Mucosa of descending colon (tissue), 3 donors: ENCODE measurements around the gene PRR7. TPM values are rescaled to one million over a fixed set of nuclear protein-coding genes. Genes with fewer than 3 reads are reported as not detected.

Experiments used
- ATAC-seq: fragments of 200-7000 bp; cut with Tn5 transposase; one replicate; pipeline ENCODE4 v1.9.1; 2020; ENCODE audit warnings: mild to moderate bottlenecking, moderate library complexity
- DNase-seq, 3 donors: peaks; one replicate each; pipeline ENCODE4 v3.0.0-alpha.2; 2020
- H3K36me3 ChIP-seq: fragments of 200-600 bp; one replicate; pipeline ENCODE4 v1.8.0; 2021; ENCODE audit warnings: low read depth, mild to moderate bottlenecking
- H3K4me1 ChIP-seq: fragments of 200-600 bp; one replicate; pipeline ENCODE4 v1.8.0; 2021; ENCODE audit warnings: low read depth, mild to moderate bottlenecking
- H3K4me3 ChIP-seq: fragments of 200-600 bp; one replicate; pipeline ENCODE4 v1.8.0; 2021; ENCODE audit warnings: mild to moderate bottlenecking
- H3K9me3 ChIP-seq: fragments of 200-600 bp; one replicate; pipeline ENCODE4 v1.8.0; 2021; ENCODE audit warnings: mild to moderate bottlenecking
- intact Hi-C, 2 donors: fragments of 100-400 bp; cut with DNase I in 1 of 2; cut with micrococcal nuclease in 1 of 2; formaldehyde crosslinking; loops; one replicate each; pipeline versions ENCODE4 v1.11.0 to v1.11.1; 2022; cut with DNase I, micrococcal nuclease
- total RNA-seq, 3 donors: library from RNA; stranded (reverse); fragmentation: NEBNext Ultra II Directional in 2 of 3; extraction: Animal tissue kit (Norgen Biotek cat#: 25700) in 2 of 3; gene quantifications; one replicate each; pipeline versions ENCODE4 v1.2.1 to v1.2.4, GENCODE V29; 2021 to 2023
- TF ChIP-seq, protein P1 (sequence below): fragments of 200-600 bp; IDR thresholded peaks from one replicate; pipeline ENCODE4 v1.8.0; 2022; ENCODE audit warnings: antibody characterized with exemption, mild to moderate bottlenecking
- donor health status: DM: no; HTN: no; CAD: no; lungs with moderate emphysema.
- donor health status: DM: no; HTN: no; CAD: no.
- donor health status: DM: no; HTN: yes; CAD: no.

The PRR7 gene
- total RNA-seq, 3 donors from 2014 or later, result 1.1 to 1.2 (median 1.2) TPM

DNA sequence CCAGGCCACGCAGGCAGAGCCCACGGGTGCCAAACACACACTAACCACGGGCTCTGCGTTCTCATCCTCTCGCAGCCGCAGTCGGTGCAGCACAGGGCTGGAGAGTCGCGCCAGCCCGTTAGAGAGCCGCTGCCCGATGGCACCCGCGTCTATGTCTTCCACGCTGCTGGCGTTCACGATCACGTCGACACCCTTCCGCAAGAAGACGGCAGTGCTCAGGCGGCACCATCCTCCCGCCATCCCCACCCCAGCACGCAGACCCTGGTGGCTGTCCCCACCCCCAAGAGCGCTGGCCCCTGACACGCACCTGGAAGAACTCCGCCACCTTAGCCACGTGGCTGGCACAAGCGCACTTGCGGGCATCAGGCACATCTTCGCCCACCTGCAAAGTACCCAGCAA lies 20.8 kb downstream of the PRR7 start:
- Histone ChIP-seq H3K9me3 (no peaks in the 10 kb centered on the region), H3K4me1 (peaks cover 7% of the 10 kb centered on the region), H3K4me3 (no peak overlapping the region), H3K36me3 (no peaks in the 10 kb centered on the region)
- TF ChIP-seq, protein P1, sequence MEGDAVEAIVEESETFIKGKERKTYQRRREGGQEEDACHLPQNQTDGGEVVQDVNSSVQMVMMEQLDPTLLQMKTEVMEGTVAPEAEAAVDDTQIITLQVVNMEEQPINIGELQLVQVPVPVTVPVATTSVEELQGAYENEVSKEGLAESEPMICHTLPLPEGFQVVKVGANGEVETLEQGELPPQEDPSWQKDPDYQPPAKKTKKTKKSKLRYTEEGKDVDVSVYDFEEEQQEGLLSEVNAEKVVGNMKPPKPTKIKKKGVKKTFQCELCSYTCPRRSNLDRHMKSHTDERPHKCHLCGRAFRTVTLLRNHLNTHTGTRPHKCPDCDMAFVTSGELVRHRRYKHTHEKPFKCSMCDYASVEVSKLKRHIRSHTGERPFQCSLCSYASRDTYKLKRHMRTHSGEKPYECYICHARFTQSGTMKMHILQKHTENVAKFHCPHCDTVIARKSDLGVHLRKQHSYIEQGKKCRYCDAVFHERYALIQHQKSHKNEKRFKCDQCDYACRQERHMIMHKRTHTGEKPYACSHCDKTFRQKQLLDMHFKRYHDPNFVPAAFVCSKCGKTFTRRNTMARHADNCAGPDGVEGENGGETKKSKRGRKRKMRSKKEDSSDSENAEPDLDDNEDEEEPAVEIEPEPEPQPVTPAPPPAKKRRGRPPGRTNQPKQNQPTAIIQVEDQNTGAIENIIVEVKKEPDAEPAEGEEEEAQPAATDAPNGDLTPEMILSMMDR, result no peak
- peak in 1 of 3 donors; percentile 44 for DNase-seq
- intact Hi-C loops, result no loop called here
- no peak for ATAC-seq

DNA sequence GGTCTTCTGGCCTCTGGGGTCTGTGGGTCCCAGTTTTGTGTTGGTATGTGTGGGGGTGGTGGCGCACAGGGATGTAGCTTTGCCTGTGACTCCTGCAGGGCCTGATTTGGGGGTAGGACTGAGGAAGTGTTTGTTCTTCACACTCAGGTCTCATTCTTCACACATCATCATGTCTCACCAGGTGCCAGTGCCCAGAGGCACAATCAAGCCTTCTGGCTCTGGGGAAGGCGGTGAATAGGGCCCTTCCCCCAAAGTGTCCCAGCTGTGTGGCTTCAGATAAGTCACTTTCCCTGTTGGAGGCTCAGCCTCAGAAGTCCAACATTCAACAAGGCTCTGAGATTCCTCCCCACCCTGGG lies 21.7 kb downstream of the PRR7 start:
- ATAC-seq (no peak), DNase-seq (no peak)
- H3K4me3 ChIP-seq, result no peak overlapping the region
- intact Hi-C loops, result no loop called here
- TF ChIP-seq, protein P1, result no peak
- no peaks in the 10 kb centered on the region for H3K9me3 ChIP-seq
- H3K4me1 ChIP-seq, result peaks cover 10% of the 10 kb centered on the region
- no peaks in the 10 kb centered on the region for H3K36me3 ChIP-seq

DNA sequence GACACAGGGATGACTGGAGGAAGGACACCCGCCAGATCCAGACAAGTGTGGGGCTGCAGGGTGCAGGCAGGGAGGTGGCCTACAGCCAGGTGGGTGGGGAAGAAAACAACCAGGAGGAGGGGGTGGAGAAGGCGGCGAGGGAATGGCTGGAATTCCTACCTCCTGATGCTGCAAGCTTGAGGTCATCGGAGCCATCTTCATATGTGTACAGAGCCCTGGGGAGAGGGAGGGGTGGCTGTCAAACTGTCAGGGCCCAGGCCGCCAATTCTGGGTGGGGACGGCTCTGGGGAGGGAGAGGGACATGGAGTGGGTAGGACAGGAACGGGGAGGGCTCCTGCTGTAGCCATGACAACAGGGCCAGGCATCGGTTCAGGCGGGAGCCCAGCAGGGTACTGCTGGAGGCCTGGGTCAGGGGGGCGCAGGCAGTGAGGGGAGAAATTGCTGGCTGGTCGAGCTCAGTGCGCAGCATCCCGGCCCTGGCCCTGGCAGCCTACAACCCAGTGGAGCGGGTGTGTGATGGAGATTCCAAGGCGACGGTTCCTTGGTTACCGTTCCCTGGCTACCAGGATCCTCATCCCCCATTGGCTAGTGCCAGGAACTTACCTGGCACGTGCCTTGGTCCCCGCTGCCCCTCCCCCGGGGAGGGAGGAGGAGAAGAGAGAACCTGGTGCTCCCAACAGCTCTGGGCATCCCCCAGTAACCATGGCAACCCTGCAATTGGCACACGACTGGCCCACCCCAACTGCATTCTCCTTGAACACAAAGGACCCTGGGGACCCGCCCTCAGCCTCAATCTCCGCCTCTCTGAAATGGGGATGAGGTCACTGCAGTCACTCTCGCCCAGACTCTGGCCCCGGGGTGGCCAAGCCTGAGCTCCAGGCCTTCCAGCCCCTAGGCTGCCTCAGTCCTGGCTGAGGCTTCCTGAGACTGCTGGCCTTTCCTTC lies 22.3 kb downstream of the PRR7 start:
- TF ChIP-seq, protein P1, result no peak
- Histone ChIP-seq H3K36me3 (no peaks in the 10 kb centered on the region), H3K4me3 (no peak overlapping the region), H3K9me3 (no peaks in the 10 kb centered on the region), H3K4me1 (peaks cover 10% of the 10 kb centered on the region)
- DNase-seq (peak in 2 of 3 donors; percentile 30 to 66), ATAC-seq (no peak)
- intact Hi-C loops, result no loop called here

DNA sequence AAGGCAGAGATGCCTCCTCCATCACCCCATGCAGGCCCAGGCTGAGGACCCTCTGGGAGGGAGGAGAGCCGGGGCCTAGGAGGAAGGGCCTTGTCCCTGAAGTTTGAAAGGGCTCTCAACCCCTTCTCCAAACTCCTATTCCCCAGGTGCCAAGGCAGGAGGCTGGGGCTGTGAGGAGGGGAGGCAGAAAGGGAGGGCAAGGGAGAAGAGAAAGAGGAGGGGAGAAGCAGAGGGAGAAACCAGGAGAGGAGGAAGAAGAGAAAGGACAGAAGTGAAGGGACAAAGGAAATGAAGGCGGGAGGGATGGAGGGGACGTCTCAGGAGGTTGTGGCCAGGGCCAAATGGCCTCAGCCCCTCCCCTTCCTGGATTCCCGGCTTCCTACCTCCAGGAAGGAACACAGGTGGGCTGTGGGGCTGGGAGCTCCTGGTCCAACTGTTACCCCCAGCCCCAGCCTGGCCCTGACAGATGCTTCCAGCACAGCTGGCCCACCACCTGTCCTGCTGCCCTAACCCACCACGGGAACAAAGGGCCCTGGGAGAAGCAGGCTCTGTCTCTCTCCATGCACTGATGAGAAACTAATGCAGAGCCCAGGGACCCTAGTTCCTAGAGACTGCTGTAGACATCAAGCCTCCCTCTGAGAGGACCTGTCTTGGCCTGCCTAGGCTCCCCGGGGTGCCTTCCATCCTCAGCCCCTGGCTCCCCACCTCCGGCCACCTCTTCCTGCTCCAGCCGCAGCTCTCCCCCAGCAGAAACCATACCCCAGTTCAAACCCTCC lies 23.3 kb downstream of the PRR7 start:
- TF ChIP-seq, protein P1, result no peak
- intact Hi-C loops, result no loop called here

GRCh38 chr5:177470759-177471536 lies 24.3 kb downstream of the PRR7 start:
- no peaks in the 10 kb centered on the region for H3K36me3 ChIP-seq
- TF ChIP-seq, protein P1, result no peak
- no peaks in the 10 kb centered on the region for H3K9me3 ChIP-seq
- DNase-seq (no peak), ATAC-seq (peak; percentile 28)
- H3K4me3 ChIP-seq, result no peak overlapping the region
- H3K4me1 ChIP-seq, result peaks cover 10% of the 10 kb centered on the region
- intact Hi-C loops, result no loop called here

More for the DNA sequence above, 23.3 kb downstream of the PRR7 start:
- Histone ChIP-seq H3K36me3 (no peaks in the 10 kb centered on the region), H3K4me1 (peaks cover 10% of the 10 kb centered on the region), H3K4me3 (no peak overlapping the region), H3K9me3 (no peaks in the 10 kb centered on the region)
- ATAC-seq (no peak), DNase-seq (peak in 1 of 3 donors; percentile 41)
